H9 (cell line): ENCODE results near the gene DNAH11. TPM values are rescaled to one million over a fixed set of nuclear protein-coding genes. Genes with fewer than 3 reads are reported as not detected.
A peak's percentile ranks its signal among the peaks of the same experiment; 100 is the strongest.

Experiments
- DNase-seq: peaks from one replicate; pipeline ENCODE4 v3.0.0-alpha.2; 2017
- H2AFZ ChIP-seq: one replicate; pipeline ENCODE4 v1.6.1; 2013; ENCODE audit warnings: mild to moderate bottlenecking, low read length, control low read depth, moderate library complexity
- H2AK5ac ChIP-seq: 2 replicates; pipeline ENCODE4 v1.6.1; 2013; ENCODE audit warnings: low read length, control low read depth, mixed read lengths; ENCODE audit not compliant: insufficient read length
- H2BK120ac ChIP-seq: one replicate; pipeline ENCODE4 v1.6.1; 2013; ENCODE audit warnings: low read depth, mild to moderate bottlenecking, low read length, control low read depth, inconsistent platforms; ENCODE audit not compliant: poor library complexity, severe bottlenecking
- H2BK12ac ChIP-seq: 2 replicates; pipeline ENCODE4 v1.6.1; 2013; ENCODE audit warnings: low read length, control low read depth, mixed read lengths, low read depth; ENCODE audit not compliant: insufficient read length
- H2BK15ac ChIP-seq: 2 replicates; pipeline ENCODE4 v1.6.1; 2013; ENCODE audit warnings: low read depth, low read length, control low read depth
- H2BK20ac ChIP-seq: one replicate; pipeline ENCODE4 v1.6.1; 2013; ENCODE audit warnings: low read depth, mild to moderate bottlenecking, low read length, control low read depth, inconsistent platforms; ENCODE audit not compliant: poor library complexity, severe bottlenecking
- H2BK5ac ChIP-seq: 2 replicates; pipeline ENCODE4 v1.6.1; 2013; ENCODE audit warnings: low read length, control low read depth, mixed read lengths; ENCODE audit not compliant: insufficient read length
- H3K14ac ChIP-seq: 2 replicates; pipeline ENCODE4 v1.6.1; 2013; ENCODE audit warnings: low read length, control low read depth; ENCODE audit not compliant: insufficient read depth
- H3K18ac ChIP-seq: 2 replicates; pipeline ENCODE4 v1.6.1; 2013; ENCODE audit warnings: low read depth, mild to moderate bottlenecking, mixed read lengths, low read length, control low read depth; ENCODE audit not compliant: insufficient read length
- H3K23ac ChIP-seq: 2 replicates; pipeline ENCODE4 v1.6.1; 2013; ENCODE audit warnings: low read length, control low read depth, mixed read lengths, low read depth; ENCODE audit not compliant: insufficient read length
- H3K23me2 ChIP-seq: 2 replicates; pipeline ENCODE4 v1.6.1; 2013; ENCODE audit warnings: low read depth, mild to moderate bottlenecking, mixed read lengths, low read length, control low read depth; ENCODE audit not compliant: insufficient read length, poor library complexity, severe bottlenecking
- H3K27ac ChIP-seq: 2 replicates; pipeline ENCODE4 v1.5.1; 2013; ENCODE audit warnings: low read length, control low read depth, mixed read lengths, low read depth; ENCODE audit not compliant: insufficient read length
- H3K27me3 ChIP-seq: 2 replicates; pipeline ENCODE4 v1.6.1; 2013; ENCODE audit warnings: low read length, control low read depth, inconsistent platforms; ENCODE audit not compliant: insufficient read depth
- H3K4ac ChIP-seq: 2 replicates; pipeline ENCODE4 v1.6.1; 2013; ENCODE audit warnings: low read depth, mild to moderate bottlenecking, control low read depth, inconsistent platforms, low read length, moderate library complexity
- H3K4me1 ChIP-seq: 2 replicates; pipeline ENCODE4 v1.6.1; 2013; ENCODE audit warnings: low read length, control low read depth, inconsistent platforms; ENCODE audit not compliant: insufficient read depth
- H3K4me2 ChIP-seq: 2 replicates; pipeline ENCODE4 v1.6.1; 2013; ENCODE audit warnings: low read length, control low read depth, mixed read lengths; ENCODE audit not compliant: insufficient read length, insufficient read depth
- H3K56ac ChIP-seq: 2 replicates; pipeline ENCODE4 v1.6.1; 2013; ENCODE audit warnings: low read depth, mild to moderate bottlenecking, mixed read lengths, low read length, control low read depth; ENCODE audit not compliant: insufficient read length
- H3K79me1 ChIP-seq: 2 replicates; pipeline ENCODE4 v1.6.1; 2013; ENCODE audit warnings: low read depth, mild to moderate bottlenecking, moderate library complexity, low read length, control low read depth, inconsistent platforms; ENCODE audit not compliant: insufficient read depth, poor library complexity, severe bottlenecking
- H3K79me2 ChIP-seq: 2 replicates; pipeline ENCODE4 v1.6.1; 2013; ENCODE audit warnings: low read length, control low read depth, inconsistent platforms; ENCODE audit not compliant: insufficient read depth
- H3K9ac ChIP-seq: 2 replicates; pipeline ENCODE4 v1.6.1; 2013; ENCODE audit warnings: low read length, control low read depth, mixed read lengths; ENCODE audit not compliant: insufficient read length; ENCODE audit errors: extremely low read depth
- H3K9me3 ChIP-seq: one replicate; pipeline ENCODE4 v1.6.1; 2013; ENCODE audit warnings: low read depth, low read length, inconsistent platforms; ENCODE audit not compliant: control insufficient read depth
- H3T11ph ChIP-seq: one replicate; pipeline ENCODE4 v1.6.1; 2013; ENCODE audit warnings: mild to moderate bottlenecking, low read length, control low read depth, inconsistent platforms
- H4K20me1 ChIP-seq: one replicate; pipeline ENCODE4 v1.6.1; 2013; ENCODE audit not compliant: control insufficient read depth, insufficient read length, insufficient read depth
- H4K5ac ChIP-seq: 2 replicates; pipeline ENCODE4 v1.6.1; 2013; ENCODE audit warnings: low read depth, mild to moderate bottlenecking, mixed read lengths, low read length, control low read depth; ENCODE audit not compliant: insufficient read length
- H4K8ac ChIP-seq: replicated peaks from 2 replicates; pipeline ENCODE4 v1.6.1; 2013; ENCODE audit warnings: low read length, control low read depth, mixed read lengths, low read depth; ENCODE audit not compliant: insufficient read length
- H4K91ac ChIP-seq: 2 replicates; pipeline ENCODE4 v1.6.1; 2013; ENCODE audit warnings: low read depth, mild to moderate bottlenecking, moderate library complexity, mixed read lengths, low read length, control low read depth; ENCODE audit not compliant: insufficient read length
- H3K27ac Mint-ChIP-seq, 3 experiments: 2 replicates in 2 of 3; 3 replicates in 1 of 3; pipeline ENCODE4 v1.8.0; 2020 to 2021; ENCODE audit warnings: mixed read lengths in 3 of 3, mild to moderate bottlenecking in 1 of 3, moderate library complexity in 1 of 3
- H3K27me3 Mint-ChIP-seq: 2 replicates; pipeline ENCODE4 v1.8.0; 2021; ENCODE audit warnings: low read depth, mild to moderate bottlenecking, moderate library complexity, mixed read lengths
- H3K36me3 Mint-ChIP-seq, 3 experiments: 2 replicates in 2 of 3; 3 replicates in 1 of 3; pipeline ENCODE4 v1.8.0; 2020 to 2021; ENCODE audit warnings: low read depth in 3 of 3, mixed read lengths in 3 of 3; ENCODE audit not compliant: insufficient read depth in 1 of 3
- H3K4me1 Mint-ChIP-seq, 2 experiments: 2 replicates each; pipeline ENCODE4 v1.8.0; 2020; ENCODE audit warnings: mixed read lengths in 2 of 2
- H3K4me3 Mint-ChIP-seq, 2 experiments: 2 replicates in 1 of 2; 3 replicates in 1 of 2; pipeline ENCODE4 v1.8.0; 2020 to 2021; ENCODE audit warnings: mild to moderate bottlenecking in 2 of 2, mixed read lengths in 2 of 2, moderate library complexity in 1 of 2
- H3K9me3 Mint-ChIP-seq, 2 experiments: 2 replicates in 1 of 2; 3 replicates in 1 of 2; pipeline ENCODE4 v1.8.0; 2020; ENCODE audit warnings: mild to moderate bottlenecking in 2 of 2, mixed read lengths in 2 of 2, moderate library complexity in 1 of 2
- CTCF ChIP-seq: fragments of 200-600 bp; sonication (generic); conservative IDR thresholded peaks from 3 replicates; pipeline ENCODE4 v1.8.0; 2021; ENCODE audit warnings: antibody characterized with exemption, mild to moderate bottlenecking
- WGBS: extraction: QIAGEN DNeasy Blood & Tissue Kit; methylation state at CpG from one replicate; pipeline ENCODE4 v1.1.7; 2013; ENCODE audit warnings: missing lambda C conversion rate, low lambda C conversion rate, mixed read lengths; ENCODE audit not compliant: insufficient read length; ENCODE audit errors: extremely low coverage; 5-methylcytosine and 5-hydroxymethylcytosine counted together
- total RNA-seq: library from RNA; stranded (reverse); gene quantifications from 2 replicates; pipeline ENCODE4 v1.2.1, GENCODE V29; 2021

The DNAH11 gene
- total RNA-seq, 1 experiment from 2014 or later = 2.5 TPM

- DNase-seq = no peak
- Histone ChIP-seq H4K5ac (no peak overlapping the region), H3K9ac (no peak overlapping the region), H2BK12ac (no peak overlapping the region), H4K8ac (no peak overlapping the region), H3K79me2 (no peaks in the 10 kb centered on the region), H3K9me3 (no peaks in the 10 kb centered on the region), H2BK15ac (no peak overlapping the region), H2BK20ac (no peak overlapping the region), H2AK5ac (no peak overlapping the region), H4K91ac (no peak overlapping the region), H3K27me3 (no peaks in the 10 kb centered on the region), H3K56ac (no peak overlapping the region), H3K4ac (no peak overlapping the region), H3K79me1 (no peaks in the 10 kb centered on the region), H3K18ac (no peak overlapping the region), H3K4me2 (no peak overlapping the region), H2AFZ (no peak overlapping the region), H2BK5ac (no peak overlapping the region), H3T11ph (no peak overlapping the region), H3K4me1 (peaks cover 26% of the 10 kb centered on the region; the same call in 1 of the 2 replicates), H4K20me1 (no peaks in the 10 kb centered on the region), H3K27ac (peak overlapping the region; percentile 54), H3K23me2 (no peaks in the 10 kb centered on the region), H3K14ac (no peak overlapping the region), H2BK120ac (no peak overlapping the region), H3K23ac (no peak overlapping the region)
- TF ChIP-seq CTCF = no peak
- Mint-ChIP-seq H3K27ac (peak overlapping the region; percentile 14 to 41 (median 34); a peak in 3 of 7 replicates), H3K27me3 (no peaks in the 10 kb centered on the region), H3K4me3 (no peak overlapping the region), H3K9me3 (no peaks in the 10 kb centered on the region; a peak in 1 of 5 replicates), H3K36me3 (peaks cover 0 to 1% (median 0%) of the 10 kb centered on the region in 3 experiments; a peak in 2 of 7 replicates), H3K4me1 (peaks cover 58 to 66% of the 10 kb centered on the region in 2 experiments)
- WGBS = no CpG with 5 or more reads among the region's 1 CpG
Observed at GRCh38 chr7:21866731-21867130, 323.9 kb downstream of the DNAH11 start.
